NCI-H446 treated with DMSO at 0.1 percent for 48 hours (cell line): ENCODE data around the gene SYT1.
"Not testable (repeated sequence)": the region's sequence is repeated elsewhere in the genome, so short reads cannot be mapped to it uniquely, and the experiment has no call there.

Source experiments
- DNase-seq: peaks from one replicate; lab custom pipeline; 2025; lab: John Stamatoyannopoulos, UW

The SYT1 gene

DNA sequence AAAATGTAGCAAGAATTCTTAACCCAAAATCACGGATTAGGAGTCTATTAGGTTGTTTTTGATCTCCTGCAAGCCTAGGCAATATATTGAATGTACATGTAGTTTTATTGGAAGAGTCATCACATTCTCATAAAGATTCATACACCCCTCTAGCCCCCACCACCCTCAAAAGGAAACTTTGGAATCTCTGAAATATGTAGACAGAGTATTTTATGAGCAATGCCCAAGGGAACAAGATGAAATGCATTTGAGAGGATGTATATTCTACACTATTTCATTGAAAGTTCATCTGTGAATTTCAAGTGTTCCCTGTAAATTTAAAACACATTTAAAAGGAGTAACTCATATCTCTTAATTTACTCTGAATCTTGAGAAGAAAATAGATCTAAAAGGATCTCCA is 103.7 kb downstream of the SYT1 start:
- DNase-seq = no peak

DNA sequence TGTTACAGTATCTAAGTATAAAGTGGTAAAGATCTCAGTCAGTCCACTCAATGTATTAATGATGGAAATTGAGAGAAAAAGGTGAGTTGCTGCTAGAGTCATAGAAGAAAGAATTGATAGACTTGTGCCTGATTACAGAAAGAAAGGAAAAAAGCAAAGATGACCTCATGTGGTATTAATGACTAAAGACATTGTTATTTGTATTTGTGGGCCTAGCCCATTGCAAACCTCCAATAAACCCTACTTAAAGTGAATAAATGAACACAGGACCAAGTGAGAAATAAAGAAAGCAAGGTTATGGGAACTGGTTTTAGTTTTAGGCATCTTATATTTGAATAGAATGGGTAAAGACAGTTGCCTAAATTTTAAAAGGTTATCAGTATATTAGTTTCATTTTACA is 105.5 kb downstream of the SYT1 start:
- DNase-seq = no peak

DNA sequence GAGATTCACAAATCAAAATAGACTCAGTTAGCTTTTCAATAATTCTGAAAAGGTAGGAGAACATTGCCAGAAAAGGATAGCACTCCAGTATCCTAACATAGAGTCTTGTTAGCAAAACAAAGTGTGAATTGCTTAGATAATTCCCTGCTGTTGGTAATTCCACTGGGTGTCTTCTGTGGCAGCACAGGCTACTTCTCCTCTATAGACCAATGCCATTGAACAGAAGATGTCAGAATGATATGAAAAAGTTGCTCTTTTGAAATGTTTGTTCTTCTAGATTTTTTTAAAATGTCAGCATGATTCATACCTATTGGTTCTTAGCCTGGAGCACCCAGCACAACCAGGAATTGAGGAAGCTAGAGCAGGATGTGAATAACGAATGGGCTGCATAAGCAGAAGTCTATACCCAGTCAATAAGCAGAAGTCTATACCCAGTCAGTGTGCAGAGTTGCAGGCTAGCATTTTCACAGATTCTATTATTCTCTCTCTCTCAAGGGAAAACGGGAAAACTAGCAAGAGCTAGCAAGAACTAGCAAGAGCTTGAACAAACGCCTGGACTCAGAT is 112.8 kb downstream of the SYT1 start:
- DNase-seq = no peak

DNA sequence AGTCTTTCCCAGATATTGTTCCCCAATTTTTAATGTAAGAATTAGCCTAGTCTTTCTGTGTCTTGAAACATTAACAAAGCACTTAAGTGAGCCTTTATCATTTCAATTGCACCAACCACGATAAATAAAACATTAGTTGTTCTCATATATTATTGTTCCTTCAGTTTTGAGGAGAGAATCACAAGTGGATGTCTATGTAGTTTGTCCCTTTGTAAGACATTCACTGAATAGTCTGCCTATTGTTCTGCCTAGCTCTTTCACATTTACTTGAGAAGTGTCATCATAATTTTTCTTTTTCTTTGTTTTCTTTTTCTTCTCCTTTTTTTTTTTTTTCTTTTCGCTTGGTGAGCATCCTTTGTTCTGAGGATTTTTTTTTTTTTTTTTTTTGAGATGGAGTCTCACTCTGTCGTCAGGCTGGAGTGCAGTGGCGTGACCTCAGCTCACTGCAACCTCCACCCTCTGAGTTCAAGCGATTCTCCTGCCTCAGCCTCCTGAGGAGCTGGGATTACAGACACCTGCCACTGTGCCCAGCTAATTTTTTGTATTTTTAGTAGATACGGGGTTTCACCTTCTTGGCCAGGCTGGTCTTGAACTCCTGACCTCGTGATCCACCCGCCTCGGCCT is 129.7 kb downstream of the SYT1 start:
- DNase-seq = no peak

DNA sequence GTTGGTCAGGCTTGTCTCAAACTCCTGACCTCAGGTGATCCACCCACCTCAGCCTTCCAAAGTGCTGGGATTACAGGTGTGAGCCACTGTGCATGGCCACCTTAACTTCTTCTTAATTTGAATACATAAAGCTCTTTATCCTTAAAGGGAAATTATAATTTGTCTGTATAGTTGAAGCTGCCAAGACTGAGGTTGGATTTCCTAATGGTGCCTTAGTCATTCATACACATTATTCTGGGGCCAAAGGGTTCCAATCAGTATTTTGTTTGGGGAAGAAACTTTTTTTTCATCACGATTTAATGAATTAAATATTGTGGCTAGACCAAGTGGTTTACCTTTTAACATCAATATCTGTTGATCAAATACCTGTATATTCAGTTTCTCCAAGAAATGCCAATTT is 135.9 kb downstream of the SYT1 start:
- no peak for DNase-seq

DNA sequence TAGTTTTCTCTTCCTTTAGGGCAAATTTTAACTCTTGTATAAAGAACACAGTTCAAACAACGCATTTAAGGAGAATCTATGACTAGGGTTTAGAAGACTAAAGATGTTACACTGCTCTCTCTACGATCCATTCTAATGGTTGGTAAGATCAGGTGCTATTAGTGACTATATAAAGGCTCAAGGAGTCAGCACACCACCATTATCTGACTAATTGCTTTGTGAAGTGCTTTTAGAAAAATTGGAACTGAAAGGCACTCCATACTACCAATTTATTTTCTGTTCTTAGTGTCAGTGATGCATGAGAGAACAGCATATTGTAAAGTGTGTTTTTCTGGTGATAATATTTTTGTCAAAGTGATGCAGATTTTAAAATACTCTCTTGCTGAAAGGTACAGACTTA is 136.8 kb downstream of the SYT1 start:
- peak; percentile 7 for DNase-seq

DNA sequence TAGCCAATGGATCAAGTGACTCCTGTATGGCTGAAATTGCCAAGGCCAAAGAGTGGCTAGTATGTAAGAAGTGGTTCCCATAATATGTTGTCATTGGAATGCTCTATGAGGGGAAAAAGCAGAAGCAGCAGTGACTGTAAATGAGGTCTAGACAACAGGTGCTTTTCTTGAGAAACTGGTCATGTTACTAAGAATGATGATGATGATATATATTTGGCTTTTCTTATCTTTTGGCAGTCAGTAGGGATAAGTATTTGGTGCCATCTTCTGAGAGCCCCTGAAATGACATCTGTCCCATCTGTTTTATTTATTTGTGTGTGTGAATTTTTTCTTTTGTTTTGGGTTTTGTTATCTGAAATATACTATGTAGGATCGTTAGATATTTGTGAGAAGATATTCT is 141.7 kb downstream of the SYT1 start:
- DNase-seq = no peak

DNA sequence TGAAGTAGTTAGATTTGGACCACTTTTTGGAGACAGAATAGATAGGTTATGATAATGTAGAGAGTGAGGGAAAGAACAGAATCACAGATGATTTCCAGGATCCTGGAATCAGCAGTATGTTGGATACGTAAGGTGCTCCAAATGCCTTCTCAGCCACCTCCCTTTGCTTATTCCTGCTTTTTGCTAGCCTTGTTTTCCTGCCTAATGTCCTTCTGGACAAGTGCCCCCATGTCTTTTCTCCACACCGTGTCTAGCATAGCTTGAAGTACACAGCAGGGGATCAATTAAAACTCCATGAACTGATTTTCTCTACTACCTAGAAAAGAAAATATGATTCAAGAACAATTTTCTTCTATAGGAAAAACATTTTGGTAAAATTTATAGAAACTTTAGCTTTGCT is 144.0 kb downstream of the SYT1 start:
- DNase-seq = no peak

DNA sequence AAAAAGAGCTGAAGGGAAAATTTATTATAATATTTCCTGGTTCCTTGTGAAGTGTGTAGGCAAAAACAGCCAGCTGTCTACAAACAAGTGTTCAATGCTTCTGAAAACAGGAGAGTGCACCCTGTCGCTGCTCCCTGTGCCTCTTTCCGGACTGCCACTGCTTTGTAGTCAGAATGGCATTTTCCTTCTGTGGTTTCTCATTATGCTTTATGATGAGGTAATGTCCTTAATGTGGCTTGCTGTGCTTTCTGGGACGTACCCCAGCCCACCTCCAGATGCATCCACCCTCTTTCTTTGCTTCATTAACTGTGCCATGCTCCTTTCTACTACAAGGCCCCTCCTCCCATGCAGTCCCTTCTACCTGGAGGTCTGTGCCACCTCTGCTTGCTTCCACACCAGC is 148.1 kb downstream of the SYT1 start:
- no peak for DNase-seq

DNA sequence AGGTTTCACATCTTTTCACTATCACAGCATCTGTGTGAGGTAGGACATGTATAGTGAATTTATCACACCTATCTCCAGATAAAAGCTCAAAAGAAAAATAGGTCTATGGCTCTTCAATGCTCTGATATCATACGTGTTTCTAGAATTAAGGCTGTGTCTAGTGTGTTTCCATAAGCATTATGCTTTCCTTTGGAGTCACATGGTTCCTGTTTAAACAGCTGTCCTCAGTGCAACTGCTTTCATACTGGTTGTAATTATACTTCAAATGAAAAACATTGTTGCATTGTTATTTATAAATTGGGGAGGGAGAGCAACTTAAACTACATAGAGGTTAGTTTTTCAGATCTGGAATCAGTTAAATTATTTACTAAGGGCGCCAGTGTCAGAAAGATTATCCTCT is 151.6 kb downstream of the SYT1 start:
- DNase-seq = no peak

DNA sequence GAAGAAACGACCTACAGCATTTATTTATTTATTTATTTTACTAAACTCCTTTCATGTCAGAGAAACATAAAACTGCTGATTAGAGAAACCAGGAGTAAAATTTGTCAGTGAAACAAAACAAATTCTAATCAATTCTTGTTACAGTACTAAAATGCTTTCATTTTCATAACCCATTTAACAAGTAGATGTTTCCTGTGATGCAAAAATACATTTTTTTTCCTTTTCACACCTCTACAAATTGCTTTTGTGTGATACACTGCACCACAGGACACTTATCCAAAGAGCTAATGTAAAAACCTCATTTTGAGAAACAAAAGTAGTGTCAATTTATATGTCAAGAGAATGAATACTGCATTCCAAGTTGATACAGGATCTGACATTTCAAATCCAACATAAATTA is 155.1 kb downstream of the SYT1 start:
- no peak for DNase-seq

DNA sequence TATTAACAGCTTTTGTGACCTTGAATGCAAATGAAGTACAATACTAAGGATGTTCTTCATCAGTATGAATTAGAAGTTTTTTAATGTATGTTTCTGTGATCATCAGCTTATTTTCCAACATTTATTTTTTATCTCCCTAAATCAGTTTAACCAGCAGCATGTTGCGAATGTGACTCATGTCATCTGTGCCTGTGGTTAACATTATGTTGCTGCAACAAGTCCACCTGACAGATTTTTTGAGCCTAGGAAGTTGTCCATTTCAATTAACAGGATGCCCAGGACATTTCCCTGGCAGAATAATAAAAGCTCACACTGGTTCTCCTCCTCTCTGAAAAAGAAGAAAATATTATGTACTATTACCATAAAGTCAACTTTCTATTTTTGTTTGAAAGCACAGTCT is 155.5 kb downstream of the SYT1 start:
- DNase-seq = no peak

DNA sequence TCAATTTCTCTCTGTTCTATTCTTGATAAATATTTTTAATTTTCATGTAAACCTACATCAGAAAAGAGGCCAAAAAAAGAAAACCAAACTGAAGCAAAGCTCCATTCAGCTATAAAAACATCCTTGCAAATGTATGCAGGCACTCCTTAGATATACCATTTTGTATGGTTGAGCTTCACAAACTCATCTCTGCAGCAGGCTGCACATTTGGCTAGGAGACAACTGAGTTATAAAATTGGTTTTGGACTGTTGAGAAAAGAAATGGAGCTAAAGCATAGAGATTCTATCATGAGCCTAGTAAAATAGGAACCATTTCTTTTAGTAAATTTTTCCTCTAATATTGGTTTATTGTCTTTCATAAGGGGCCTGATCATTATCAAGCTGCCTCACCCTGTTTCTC is 156.4 kb downstream of the SYT1 start:
- no peak for DNase-seq

DNA sequence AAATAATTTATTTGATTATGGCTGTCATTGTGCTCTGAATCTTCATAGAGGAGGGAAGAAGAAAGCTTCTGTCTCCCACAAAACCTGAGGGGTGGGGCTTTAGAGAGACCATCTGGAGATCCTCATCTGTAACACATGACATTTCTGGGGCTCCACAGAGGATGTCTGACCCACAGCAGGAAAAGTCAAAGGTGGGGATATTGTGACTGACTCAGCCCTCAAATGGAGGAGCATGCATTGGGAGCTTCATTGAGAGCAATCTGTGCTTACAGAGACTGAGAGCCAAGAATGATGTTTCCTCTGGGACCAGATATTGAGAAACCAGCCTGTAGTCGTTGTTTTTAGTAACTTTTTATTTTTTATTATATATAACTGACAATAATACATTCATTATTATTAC is 158.7 kb downstream of the SYT1 start:
- DNase-seq = no peak

DNA sequence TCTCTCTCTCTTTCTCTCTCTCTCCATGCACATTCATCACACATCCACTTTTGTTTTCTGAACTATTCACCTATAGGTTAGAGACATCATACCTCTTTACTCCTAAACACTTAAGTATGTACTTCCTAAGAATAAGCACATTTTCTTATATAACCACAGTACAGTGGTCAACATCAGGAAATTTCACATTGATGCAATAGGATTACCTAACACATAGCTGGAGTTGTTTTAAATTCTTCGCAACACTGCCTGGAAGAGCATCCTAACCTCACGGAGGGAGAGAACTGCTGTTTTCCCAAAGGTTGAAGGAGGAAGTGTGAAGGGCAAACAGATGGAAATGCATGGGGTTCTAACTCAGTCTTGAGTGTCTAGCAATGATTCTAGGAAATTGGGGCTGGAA is 159.2 kb downstream of the SYT1 start:
- no peak for DNase-seq

DNA sequence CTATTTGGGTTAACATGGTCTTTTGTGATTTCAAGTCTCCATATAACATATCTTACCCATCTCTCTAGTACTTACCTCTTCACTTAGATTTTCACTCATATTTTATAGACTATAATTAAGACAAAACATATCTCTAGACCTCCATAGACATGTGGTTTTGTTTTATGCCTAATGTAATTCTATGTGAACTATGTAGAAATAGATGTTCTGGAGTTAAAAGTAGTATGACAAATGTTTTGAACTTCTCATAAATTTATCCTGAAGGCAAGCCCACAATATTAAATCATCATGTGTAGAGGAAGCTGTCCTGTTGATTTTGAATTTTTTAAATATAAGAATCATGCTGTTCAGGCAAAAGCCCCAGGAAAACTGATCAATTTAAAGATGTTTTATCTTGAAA is 169.2 kb downstream of the SYT1 start:
- no peak for DNase-seq

DNA sequence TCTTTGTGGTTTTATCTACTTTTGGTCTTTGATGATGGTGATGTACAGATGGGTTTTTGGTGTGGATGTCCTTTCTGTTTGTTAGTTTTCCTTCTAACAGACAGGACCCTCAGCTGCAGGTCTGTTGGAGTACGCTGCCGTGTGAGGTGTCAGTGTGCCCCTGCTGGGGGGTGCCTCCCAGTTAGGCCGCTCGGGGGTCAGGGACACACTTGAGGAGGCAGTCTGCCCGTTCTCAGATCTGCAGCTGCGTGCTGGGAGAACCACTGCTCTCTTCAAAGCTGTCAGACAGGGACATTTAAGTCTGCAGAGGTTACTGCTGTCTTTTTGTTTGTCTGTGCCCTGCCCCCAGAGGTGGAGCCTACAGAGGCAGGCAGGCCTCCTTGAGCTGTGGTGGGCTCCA is 180.2 kb downstream of the SYT1 start:
- not testable (repeated sequence) for DNase-seq

DNA sequence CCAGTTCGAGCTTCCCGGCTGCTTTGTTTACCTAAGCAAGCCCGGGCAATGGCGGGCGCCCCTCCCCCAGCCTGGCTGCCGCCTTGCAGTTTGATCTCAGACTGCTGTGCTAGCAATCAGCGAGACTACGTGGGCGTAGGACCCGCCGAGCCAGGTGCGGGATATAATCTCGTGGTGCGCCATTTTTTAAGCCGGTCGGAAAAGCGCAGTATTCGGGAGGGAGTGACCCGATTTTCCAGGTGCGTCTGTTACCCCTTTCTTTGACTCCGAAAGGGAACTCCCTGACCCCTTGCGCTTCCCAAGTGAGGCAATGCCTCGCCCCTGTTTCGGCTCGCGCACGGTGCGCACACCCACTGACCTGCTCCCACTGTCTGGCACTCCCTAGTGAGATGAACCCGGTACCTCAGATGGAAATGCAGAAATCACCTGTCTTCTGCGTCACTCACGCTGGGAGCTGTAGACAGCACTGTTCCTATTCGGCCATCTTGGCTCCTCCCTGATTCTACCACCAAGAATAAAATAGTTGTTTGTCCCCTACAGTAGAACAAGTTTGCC is 180.7 kb downstream of the SYT1 start:
- DNase-seq = not testable (repeated sequence)

DNA sequence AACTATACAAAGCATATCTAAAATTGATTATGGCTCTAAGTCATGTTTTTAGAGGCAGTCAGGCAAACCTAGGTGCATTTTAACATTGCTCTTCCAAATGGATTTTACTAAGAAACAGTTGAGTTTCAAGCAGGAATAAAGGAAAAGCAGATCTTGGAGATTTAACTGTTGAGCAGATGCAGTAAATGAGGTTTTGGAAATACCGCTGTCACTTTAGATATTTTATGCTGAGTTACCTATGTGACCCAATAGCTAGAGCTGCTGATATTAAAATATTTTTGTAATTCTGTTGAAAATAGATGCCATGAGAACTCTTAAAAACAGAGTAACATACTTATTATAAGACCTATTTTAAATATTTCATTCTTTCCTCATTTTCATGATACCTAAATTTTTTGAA is 181.4 kb downstream of the SYT1 start:
- no peak for DNase-seq

DNA sequence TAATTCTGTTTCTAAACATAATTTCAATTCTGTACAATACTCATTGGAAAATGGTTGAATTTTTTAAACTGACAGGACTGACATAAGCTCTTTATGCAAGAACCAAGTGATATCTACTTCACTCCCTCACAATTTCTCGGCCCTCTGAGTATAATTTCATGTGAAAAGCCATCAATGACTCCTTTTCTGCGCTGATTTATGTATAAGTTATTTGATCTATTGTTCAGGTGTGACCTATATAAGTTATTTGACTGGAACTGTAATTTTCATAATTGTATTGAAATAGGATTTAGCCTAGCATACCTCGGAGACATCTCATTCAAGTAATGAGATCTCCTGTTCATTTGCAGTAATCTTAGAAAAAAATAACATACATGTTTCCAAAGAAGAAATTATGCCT is 184.4 kb downstream of the SYT1 start:
- DNase-seq = no peak

DNA sequence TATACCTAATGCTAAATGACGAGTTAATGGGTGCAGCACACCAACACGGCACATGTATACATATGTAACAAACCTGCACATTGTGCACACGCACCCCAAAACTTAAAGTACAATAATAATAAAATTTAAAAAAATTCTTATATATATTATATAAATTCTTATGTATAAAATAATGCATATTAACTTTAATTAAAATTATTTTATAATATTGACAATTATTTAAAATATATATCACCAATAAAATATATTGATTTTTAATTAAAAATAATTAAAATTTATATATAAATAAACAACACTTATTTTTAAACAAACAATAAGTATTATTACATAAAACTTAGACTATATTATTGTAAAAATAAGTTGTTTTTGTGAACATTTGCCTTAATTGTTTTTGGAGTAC is 188.8 kb downstream of the SYT1 start:
- DNase-seq = no peak

DNA sequence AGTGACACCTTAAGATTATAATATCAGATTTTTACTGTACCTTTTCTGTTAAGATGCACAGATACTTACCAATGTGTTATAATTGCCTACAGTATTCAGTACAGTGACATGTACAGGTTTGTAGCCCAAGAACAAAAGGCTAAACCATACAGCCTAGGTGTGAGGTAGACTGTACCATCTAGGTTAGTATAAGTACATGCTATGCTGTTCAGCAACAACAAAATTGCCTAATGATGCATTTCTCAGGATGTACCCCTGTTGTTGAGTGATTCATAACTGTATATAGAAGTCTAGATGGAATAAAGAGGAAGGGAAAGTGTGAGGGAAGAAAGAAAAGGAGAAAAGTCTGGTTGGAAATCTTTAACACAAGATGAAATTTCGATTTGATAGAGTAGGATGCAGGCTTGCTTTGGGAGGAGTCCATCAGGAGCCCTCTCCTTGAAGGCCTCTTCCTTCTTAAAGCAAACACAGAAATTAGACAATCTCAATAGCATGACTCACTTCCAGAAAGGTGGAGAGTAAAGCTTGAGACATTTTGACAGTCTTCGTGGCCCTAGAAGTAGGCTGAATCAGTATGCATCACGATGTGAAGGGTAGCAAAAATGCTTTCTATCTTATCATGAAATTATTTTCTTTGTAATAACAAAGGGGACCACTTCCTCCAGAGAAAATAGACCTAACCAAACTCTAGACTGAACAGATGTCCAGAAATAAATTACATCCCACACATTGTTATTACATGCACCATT is 191.5 kb downstream of the SYT1 start:
- DNase-seq = no peak

DNA sequence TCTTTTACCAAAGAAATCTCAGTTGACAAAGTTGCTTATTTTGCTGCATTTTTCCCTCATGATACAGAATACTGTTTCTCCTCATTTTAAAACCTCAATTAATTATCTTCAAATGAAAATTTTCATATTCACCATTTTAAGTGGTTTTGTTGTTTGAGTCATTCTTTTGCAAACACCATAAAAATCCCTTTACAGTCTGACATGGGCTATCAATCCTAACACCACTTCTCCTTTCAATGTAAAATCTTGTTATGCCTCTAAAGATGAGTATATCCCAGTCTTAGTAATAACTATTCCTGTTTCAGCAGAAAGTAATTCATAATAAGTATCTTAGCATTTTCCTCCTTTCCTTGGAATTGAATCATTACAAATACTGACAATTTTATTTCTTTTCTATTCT is 192.2 kb downstream of the SYT1 start:
- no peak for DNase-seq

DNA sequence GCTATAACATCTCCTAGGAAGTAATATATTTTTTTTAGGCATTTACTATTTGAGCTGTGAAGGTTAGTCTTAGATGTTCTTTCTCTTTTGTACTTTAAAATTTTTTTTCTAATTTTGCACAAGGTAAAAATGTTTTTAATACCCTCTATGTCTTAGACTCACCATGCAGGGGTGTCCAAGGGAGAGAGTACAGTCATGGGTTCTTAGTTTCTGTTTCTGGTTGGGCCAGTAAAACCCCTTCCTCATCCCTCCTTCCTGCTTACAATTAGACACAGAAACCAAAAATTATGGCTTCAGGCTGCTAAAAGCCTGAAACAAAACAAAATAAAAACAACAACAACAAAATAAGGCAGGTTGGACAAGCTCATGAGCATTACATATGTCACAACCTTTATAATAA is 193.0 kb downstream of the SYT1 start:
- DNase-seq = no peak
